Cardiac muscle cell (in vitro differentiated cells and primary cell): ENCODE measurements around the gene LARGE1. TPM values are rescaled to one million over a fixed set of nuclear protein-coding genes. Genes with fewer than 3 reads are reported as not detected.
A peak's percentile ranks its signal among the peaks of the same experiment; 100 is the strongest.

Source experiments
- DNase-seq, 2 donors: peaks; one replicate each; pipeline versions ENCODE4 v3.0.0 to v3.0.0-alpha.2; 2010 to 2017; ENCODE audit warnings: low read depth in 1 of 2, low spot score in 1 of 2
- H3K27ac ChIP-seq: fragments of 200-600 bp; sonication (generic); 2 replicates; pipeline ENCODE4 v1.5.1; 2016
- H3K27me3 ChIP-seq: fragments of 200-600 bp; sonication (generic); 2 replicates; pipeline ENCODE4 v1.6.0; 2016; ENCODE audit warnings: control low read depth
- H3K36me3 ChIP-seq: fragments of 200-600 bp; sonication (generic); 2 replicates; pipeline ENCODE4 v1.5.1; 2016; ENCODE audit warnings: control low read depth
- H3K4me1 ChIP-seq: fragments of 200-600 bp; sonication (generic); 2 replicates; pipeline ENCODE4 v1.8.1; 2017; ENCODE audit warnings: low read depth, mild to moderate bottlenecking, mixed run types
- H3K4me3 ChIP-seq: fragments of 200-600 bp; sonication (generic); 2 replicates; pipeline ENCODE4 v1.5.1; 2016; ENCODE audit warnings: mild to moderate bottlenecking
- H3K9me3 ChIP-seq: fragments of 200-600 bp; sonication (generic); 2 replicates; pipeline ENCODE4 v1.5.1; 2017; ENCODE audit warnings: low read depth, mild to moderate bottlenecking, control low read depth
- polyA plus RNA-seq: library from polyadenylated mRNA; unstranded; fragments of >200 nt; fragmentation: Nextera tagmentation; extraction: Ambion mirVana; gene quantifications from 2 replicates; pipeline ENCODE4 v1.2.1, GENCODE V29; 2016
- total RNA-seq: library from RNA; depleted of rRNA; stranded (reverse); fragments of >200 nt; gene quantifications from 2 replicates; pipeline ENCODE4 v1.2.3, GENCODE V29; 2016
- TF ChIP-seq, protein P1 (sequence below): IDR thresholded peaks from 2 replicates; pipeline ENCODE4 v1.5.1; 2012; ENCODE audit warnings: low read depth, mild to moderate bottlenecking, low read length

The LARGE1 gene
- total and polyA plus RNA-seq, 2 experiments from 2014 or later: 18.4 to 34.3 TPM

DNA sequence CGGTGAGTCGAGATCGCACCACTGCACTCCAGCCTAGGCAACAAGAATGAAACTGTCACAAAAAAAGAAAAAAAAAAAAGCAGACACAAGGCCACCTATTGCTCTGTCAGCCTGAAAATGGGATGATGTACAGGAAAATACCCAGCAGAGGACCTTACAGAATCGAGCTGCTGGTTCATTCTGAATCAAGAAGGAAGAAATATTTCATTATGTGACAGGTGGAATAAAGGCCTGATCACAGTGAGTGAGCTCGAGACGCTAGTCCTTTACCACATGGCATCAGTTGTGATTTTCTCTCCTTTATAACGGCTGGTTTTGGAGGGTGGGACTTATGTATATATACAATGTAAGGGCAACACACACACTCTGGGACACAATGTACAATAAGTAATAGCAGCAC is 340.0 kb downstream of the LARGE1 start:
- DNase-seq: no peak
- no peak overlapping the region for H3K27ac ChIP-seq
- H3K4me3 ChIP-seq: no peak overlapping the region
- H3K27me3 ChIP-seq: peaks cover 6% of the 10 kb centered on the region
- H3K36me3 ChIP-seq: no peaks in the 10 kb centered on the region
- peaks cover 15% of the 10 kb centered on the region for H3K4me1 ChIP-seq
- TF ChIP-seq, protein P1, sequence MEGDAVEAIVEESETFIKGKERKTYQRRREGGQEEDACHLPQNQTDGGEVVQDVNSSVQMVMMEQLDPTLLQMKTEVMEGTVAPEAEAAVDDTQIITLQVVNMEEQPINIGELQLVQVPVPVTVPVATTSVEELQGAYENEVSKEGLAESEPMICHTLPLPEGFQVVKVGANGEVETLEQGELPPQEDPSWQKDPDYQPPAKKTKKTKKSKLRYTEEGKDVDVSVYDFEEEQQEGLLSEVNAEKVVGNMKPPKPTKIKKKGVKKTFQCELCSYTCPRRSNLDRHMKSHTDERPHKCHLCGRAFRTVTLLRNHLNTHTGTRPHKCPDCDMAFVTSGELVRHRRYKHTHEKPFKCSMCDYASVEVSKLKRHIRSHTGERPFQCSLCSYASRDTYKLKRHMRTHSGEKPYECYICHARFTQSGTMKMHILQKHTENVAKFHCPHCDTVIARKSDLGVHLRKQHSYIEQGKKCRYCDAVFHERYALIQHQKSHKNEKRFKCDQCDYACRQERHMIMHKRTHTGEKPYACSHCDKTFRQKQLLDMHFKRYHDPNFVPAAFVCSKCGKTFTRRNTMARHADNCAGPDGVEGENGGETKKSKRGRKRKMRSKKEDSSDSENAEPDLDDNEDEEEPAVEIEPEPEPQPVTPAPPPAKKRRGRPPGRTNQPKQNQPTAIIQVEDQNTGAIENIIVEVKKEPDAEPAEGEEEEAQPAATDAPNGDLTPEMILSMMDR: no peak
- H3K9me3 ChIP-seq: no peaks in the 10 kb centered on the region

DNA sequence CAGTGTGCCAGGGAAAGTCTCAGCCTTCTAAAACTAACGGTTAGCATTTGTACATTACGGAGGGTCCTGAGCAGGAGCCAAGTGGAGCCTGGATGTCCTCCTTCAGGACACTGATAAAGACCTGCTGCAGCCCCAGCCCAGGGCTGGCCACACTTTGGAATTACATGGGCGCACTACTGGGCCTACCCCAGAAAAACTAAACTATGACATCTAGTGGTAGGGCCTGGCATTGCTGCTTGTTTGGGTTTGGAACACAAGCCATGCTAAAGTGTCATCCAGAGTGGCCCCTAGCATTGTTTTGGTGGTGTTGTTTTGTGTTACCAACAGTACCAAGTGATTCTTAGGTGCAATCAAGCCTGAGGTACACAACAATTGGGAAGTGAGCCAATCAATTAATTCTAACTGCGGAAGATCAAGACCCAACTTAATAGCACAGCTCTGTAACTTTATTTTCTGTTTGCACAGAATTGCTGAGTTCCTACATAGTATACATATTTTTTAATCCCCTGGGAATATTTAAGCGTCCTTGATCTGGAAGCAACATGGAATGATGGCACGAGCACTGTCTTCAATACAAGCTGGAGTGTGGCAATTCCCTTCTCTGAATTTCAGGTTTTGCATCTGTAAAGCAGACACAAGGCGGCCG is 340.7 kb downstream of the LARGE1 start:
- H3K4me1 ChIP-seq: peaks cover 15% of the 10 kb centered on the region

DNA sequence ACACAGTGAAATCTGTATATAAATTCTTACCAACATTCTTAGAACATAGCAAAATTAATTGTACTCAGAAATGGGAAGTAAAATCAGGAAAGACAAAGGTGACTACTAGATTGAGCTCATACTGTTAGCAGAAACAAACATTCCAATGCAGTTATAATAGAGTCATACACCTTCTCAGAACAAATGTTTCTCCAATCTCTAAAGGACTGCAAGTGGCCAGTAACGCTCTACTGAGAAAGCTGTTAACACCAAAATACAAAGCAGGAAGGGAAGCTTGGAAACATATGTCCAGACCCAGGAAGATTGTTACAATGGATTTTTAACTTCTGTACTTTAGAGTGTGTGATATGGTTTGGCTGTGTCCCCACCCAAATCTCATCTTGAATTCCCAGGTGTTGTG is 341.5 kb downstream of the LARGE1 start:
- TF ChIP-seq, protein P1: no peak
- Histone ChIP-seq H3K36me3 (no peaks in the 10 kb centered on the region), H3K4me3 (no peak overlapping the region), H3K27ac (no peak overlapping the region), H3K27me3 (peaks cover 6% of the 10 kb centered on the region), H3K4me1 (peaks cover 15% of the 10 kb centered on the region), H3K9me3 (no peaks in the 10 kb centered on the region)
- no peak for DNase-seq

More for the DNA sequence above, 340.7 kb downstream of the LARGE1 start:
- H3K4me3 ChIP-seq: no peak overlapping the region
- H3K27ac ChIP-seq: no peak overlapping the region
- peaks cover 6% of the 10 kb centered on the region for H3K27me3 ChIP-seq
- H3K9me3 ChIP-seq: no peaks in the 10 kb centered on the region
- TF ChIP-seq, protein P1: peak; percentile 95
- H3K36me3 ChIP-seq: no peaks in the 10 kb centered on the region
- peak; percentile 53 to 78 for DNase-seq

DNA sequence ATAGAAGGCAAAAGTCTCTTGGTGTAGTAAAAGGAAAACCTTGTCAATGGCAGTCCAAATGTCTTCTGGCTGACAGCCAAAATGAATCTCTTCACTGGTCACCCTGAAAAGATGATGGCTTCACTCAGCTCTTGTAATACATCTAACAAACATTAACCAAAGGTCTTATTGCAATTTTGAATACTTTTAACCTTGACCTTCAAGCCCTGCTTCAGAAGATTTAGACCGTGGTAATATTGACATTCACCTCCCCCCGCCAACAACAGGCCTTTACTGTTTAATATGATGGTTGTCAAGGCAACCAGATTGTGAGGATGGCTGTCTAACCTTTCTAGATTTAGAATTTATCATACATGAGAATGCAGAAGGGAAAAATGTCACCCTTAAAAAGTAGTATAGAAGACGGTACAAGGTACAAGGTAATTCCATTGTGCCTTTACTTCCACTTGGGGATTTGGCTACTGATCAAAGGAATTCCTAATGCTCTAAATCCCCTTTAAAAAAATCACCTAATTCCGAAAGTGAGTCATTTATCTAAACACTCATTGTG is 342.3 kb downstream of the LARGE1 start:
- peaks cover 15% of the 10 kb centered on the region for H3K4me1 ChIP-seq
- peaks cover 6% of the 10 kb centered on the region for H3K27me3 ChIP-seq
- DNase-seq: peak in 1 of 2 donors; percentile 9
- H3K36me3 ChIP-seq: no peaks in the 10 kb centered on the region
- TF ChIP-seq, protein P1: no peak
- H3K9me3 ChIP-seq: no peaks in the 10 kb centered on the region
- no peak overlapping the region for H3K27ac ChIP-seq
- H3K4me3 ChIP-seq: no peak overlapping the region

DNA sequence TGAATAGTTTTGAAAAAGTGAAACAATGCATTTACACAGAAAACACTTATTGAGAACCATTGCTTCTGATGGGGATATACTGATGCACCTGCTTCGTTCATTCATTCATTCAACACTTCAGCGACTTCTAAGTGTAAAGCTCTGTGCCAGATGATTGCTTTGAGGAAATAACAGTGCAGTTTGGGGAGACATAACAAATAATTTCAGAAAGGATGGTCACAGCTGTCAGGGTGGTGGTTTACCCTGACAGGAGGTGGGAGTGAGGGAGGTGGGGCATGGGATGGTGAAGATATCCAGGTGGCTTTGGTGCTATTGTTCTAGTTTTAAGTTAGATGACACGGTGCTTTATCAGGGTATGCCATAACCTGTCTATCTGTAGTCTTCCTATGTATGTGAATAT is 344.1 kb downstream of the LARGE1 start:
- TF ChIP-seq, protein P1: no peak
- no peak overlapping the region for H3K4me3 ChIP-seq
- H3K27me3 ChIP-seq: peaks cover 6% of the 10 kb centered on the region
- peaks cover 15% of the 10 kb centered on the region for H3K4me1 ChIP-seq
- H3K9me3 ChIP-seq: no peaks in the 10 kb centered on the region
- no peak for DNase-seq
- no peaks in the 10 kb centered on the region for H3K36me3 ChIP-seq
- H3K27ac ChIP-seq: no peak overlapping the region
